Endometrial microvascular endothelial cells (primary cell): ENCODE measurements around the gene SERPINB4. TPM values are rescaled to one million over a fixed set of nuclear protein-coding genes. Genes with fewer than 3 reads are reported as not detected.
"Not testable (repeated sequence)": the region's sequence is repeated elsewhere in the genome, so short reads cannot be mapped to it uniquely, and the experiment has no call there.

ENCODE experiments used
- in situ Hi-C: cut with HindIII; loops from 2 replicates; pipeline ENCODE4 v1.10.0; 2017; ENCODE audit warnings: low sequenced_read_pairs, low pct_unique_long_range_greater_than_20kb; ENCODE audit errors: inconsistent ontology term
- total RNA-seq: library from RNA; depleted of rRNA; stranded (reverse); fragments of >200 nt; gene quantifications from one replicate; pipeline ENCODE4 v1.2.3, GENCODE V29; 2015; ENCODE audit errors: inconsistent ontology term

SERPINB4 gene
- not detected for total RNA-seq

GRCh38 chr18:63644142-63644541 lies at the start of gene SERPINB4:
Gene SERPINB4 (minus strand): TSS chr18:63644256. CDS start chr18:63643577, 679 bp downstream.
- in situ Hi-C loops = not testable (repeated sequence)

DNA sequence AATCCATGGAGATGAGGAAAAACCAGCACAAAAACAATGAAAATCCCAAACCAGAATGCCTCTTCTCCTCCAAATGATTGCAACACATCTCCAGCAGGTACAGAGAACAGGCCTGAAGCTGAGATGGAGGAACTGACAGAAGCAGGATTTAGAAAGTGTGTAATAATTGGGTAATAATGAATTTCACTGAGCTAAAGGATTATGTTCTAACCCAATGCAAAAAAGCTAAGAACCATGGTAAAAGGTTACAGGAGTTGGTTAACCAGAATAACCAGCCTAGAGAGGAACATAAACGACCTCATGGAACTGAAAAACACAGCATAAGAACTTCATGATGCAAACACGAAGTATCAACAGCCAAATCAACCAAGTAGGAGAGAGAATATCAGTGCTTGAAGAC lies 45.0 kb upstream of the SERPINB4 start:
- in situ Hi-C loops = no loop called here

- in situ Hi-C loops = no loop called here
These were observed 42.8 kb upstream of the SERPINB4 start for GRCh38 chr18:63686871-63687270.

GRCh38 chr18:63684718-63685117 lies 40.7 kb upstream of the SERPINB4 start:
- in situ Hi-C loops = no loop called here

- in situ Hi-C loops = no loop called here
These were observed 39.8 kb upstream of the SERPINB4 start for GRCh38 chr18:63683890-63684289.

- in situ Hi-C loops = no loop called here
These were observed 39.1 kb upstream of the SERPINB4 start for GRCh38 chr18:63683152-63683551.

GRCh38 chr18:63681449-63682340 lies 37.6 kb upstream of the SERPINB4 start:
- in situ Hi-C loops = no loop called here

- in situ Hi-C loops = no loop called here
These were observed 36.0 kb upstream of the SERPINB4 start for GRCh38 chr18:63679820-63680606.

DNA sequence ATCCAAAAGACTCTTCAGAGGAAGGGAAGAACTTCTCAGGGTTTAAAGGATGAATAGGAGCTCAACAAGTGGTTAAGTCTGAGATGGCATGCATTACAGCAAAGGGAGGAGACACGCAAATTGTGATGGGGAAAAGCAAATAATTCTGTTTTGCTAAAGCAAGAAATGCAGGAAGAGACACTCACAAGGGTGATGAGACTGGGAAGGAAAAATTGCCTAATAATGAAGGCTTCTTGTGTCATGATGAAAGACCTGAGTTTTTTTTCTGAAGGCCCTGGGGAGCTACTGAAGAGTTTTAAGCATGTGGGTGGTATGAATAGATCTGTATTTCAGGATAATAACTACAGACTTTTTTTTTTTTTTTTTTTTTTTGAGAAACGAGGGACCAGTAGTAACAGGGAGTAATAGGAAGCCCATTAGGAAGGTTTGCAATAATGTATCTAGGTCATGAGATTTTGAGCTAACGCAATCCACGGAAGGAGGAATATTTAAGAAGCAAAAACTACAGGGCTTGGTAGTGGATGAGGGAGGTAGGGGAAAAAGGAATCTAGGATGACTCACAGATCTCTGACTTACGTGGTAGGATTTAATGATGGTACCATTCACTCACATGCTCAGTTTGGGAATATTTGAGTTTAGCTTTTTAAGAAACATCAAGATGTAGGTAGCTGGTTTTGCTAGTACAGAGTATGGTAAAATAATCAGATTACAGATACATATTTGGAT lies 33.6 kb upstream of the SERPINB4 start:
- in situ Hi-C loops = no loop called here

- in situ Hi-C loops = no loop called here
These were observed 32.7 kb upstream of the SERPINB4 start for GRCh38 chr18:63676526-63677323.

DNA sequence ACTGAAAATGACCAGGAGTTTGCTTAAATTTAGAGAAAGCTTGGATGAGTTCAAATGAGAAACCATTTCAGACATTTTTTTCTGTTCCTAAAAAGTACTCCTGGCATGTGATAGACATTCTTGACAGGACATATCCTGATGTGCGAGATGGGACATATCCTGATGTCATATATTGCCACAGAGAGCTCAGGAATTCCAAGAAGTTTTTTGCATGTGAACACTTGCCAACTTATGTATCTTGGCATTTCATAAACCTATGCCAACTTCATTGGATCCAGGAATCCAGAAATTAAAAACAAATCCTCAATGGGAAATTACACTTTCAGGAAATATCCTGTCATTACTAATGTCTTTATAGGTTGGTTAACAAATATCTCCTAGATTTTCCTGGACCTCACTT lies 20.5 kb upstream of the SERPINB4 start:
- in situ Hi-C loops = no loop called here

DNA sequence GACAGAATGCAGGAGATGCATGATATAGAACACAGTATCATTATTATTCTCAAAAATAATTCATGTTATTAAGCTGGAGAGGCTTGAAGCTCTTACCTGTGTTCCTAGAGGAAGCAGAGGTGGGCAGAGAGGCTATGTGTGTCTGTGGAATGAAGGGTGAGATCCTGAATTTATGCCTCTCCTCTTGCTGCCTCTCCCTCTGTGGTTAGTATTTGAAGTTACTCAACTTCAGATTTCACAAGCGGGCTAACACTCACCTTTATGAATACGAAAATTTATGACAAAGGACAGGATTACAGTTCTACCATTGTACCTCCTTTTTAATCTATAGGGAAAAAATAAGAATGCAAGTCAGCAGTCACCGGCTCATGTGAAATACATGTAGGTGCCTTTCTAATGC lies 17.7 kb upstream of the SERPINB4 start, which contains the start of gene SERPINB3:
SERPINB3 (minus strand) TSS at position 144 of the 400 bp plus-strand sequence. CDS start 677 bp downstream, outside the sequence.
- in situ Hi-C loops = not testable (repeated sequence)

- in situ Hi-C loops = not testable (repeated sequence)
These were observed 14.9 kb upstream of the SERPINB4 start for GRCh38 chr18:63658920-63659319.

DNA sequence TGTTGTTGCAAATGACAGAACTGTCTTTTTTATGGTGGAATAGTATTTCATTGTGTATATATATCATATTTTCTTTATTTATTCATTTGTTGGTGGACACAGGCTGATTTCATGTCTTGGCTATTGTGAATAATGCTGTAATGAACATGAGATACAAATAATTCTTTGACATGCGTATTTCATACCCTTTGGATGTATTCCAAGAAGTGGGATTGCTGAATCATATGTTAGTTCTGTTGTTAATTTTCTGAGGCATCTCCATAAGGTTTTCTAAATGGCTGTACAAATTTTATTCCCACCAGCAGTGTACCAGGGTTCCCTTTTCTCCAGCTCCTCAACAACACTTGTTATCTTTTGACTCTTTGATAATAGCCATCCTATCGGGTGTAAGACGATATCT lies 6.2 kb upstream of the SERPINB4 start:
- in situ Hi-C loops = not testable (repeated sequence)

DNA sequence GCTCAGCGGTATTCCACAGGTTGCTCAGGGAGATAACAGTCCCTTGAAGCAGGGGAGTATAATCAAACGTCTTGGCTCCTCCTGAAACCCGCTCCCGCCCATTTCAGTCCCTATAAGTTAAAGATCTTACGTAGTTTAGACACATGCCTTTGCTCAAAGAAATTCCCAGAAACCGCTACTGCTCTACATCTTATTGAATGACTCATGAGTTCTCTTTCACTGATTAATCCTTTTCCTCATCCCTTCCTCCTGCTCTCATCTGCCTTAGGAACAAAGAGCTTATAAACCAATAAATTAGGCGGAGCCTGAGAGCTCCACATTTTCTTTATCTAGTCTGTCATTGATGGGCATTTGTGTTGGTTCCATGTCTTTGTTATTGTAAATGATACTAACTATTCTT lies 4.2 kb upstream of the SERPINB4 start:
- in situ Hi-C loops = no loop called here

- in situ Hi-C loops = no loop called here
These were observed 2.9 kb upstream of the SERPINB4 start for GRCh38 chr18:63646936-63647335.

GRCh38 chr18:63644694-63645093 lies 638 bp upstream of the SERPINB4 start:
- in situ Hi-C loops = not testable (repeated sequence)

GRCh38 chr18:63642668-63643356 lies 1.2 kb downstream of the SERPINB4 start:
- in situ Hi-C loops = not testable (repeated sequence)
